Breast epithelium (tissue), 4 donors: ENCODE measurements around the gene RALGDS. TPM values are rescaled to one million over a fixed set of nuclear protein-coding genes. Genes with fewer than 3 reads are reported as not detected.
"Not testable (repeated sequence)": the region's sequence is repeated elsewhere in the genome, so short reads cannot be mapped to it uniquely, and the experiment has no call there.

Experiments used
- DNase-seq, 2 donors: peaks; one replicate each; pipeline ENCODE4 v3.0.0-alpha.2; 2019; ENCODE audit warnings: low spot score in 2 of 2
- H3K27ac ChIP-seq, 2 donors: fragments of 200-600 bp; sonication (generic) in 1 of 2; one replicate each; pipeline ENCODE4 v1.5.1; 2016 to 2019; ENCODE audit warnings: mild to moderate bottlenecking in 1 of 2
- H3K27me3 ChIP-seq, 2 donors: fragments of 200-600 bp; sonication (generic) in 1 of 2; one replicate each; pipeline versions ENCODE4 v1.5.1 to v1.6.0; 2017 to 2019; ENCODE audit warnings: control low read depth in 1 of 2, mild to moderate bottlenecking in 1 of 2
- H3K36me3 ChIP-seq: fragments of 200-600 bp; one replicate; pipeline ENCODE4 v1.5.1; 2019
- H3K4me1 ChIP-seq, 2 donors: fragments of 200-600 bp; sonication (generic); one replicate each; pipeline ENCODE4 v1.5.1; 2016 to 2019; ENCODE audit warnings: control low read depth in 1 of 2
- H3K4me3 ChIP-seq, 3 donors: fragments of 200-600 bp; sonication (generic); 1 replicate in 2 of 3; 2 replicates in 1 of 3; pipeline ENCODE4 v1.5.1; 2016 to 2019; ENCODE audit warnings: mild to moderate bottlenecking in 3 of 3, moderate library complexity in 2 of 3
- H3K9me3 ChIP-seq, 2 donors: fragments of 200-600 bp; sonication (generic) in 1 of 2; one replicate each; pipeline ENCODE4 v1.5.1; 2016 to 2019; ENCODE audit warnings: control low read depth in 1 of 2
- POLR2A ChIP-seq: fragments of 450-650 bp; IDR thresholded peaks from one replicate; pipeline ENCODE4 v1.6.1; 2016; ENCODE audit warnings: antibody characterized with exemption, mild to moderate bottlenecking, moderate library complexity
- POLR2AphosphoS5 ChIP-seq, 3 donors: sonication (generic); formaldehyde crosslinking; IDR thresholded peaks; one replicate each; pipeline ENCODE4 v1.6.1; 2017; ENCODE audit warnings: antibody characterized with exemption in 3 of 3
- intact Hi-C: fragments of 100-400 bp; cut with DNase I; formaldehyde crosslinking; loops from one replicate; pipeline ENCODE4 v1.15.1; 2023; ENCODE audit warnings: low total_unique reads
- total RNA-seq, 3 donors: library from RNA; depleted of rRNA; stranded (reverse); fragments of >200 nt; gene quantifications; one replicate each; pipeline ENCODE4 v1.1.0, GENCODE V29; 2016
- TF ChIP-seq, protein P1 (sequence below), 3 donors: fragments of 450-650 bp; IDR thresholded peaks; one replicate each; pipeline ENCODE4 v1.5.1; 2016 to 2017; ENCODE audit warnings: antibody characterized with exemption in 3 of 3, mild to moderate bottlenecking in 3 of 3, moderate library complexity in 3 of 3

Gene RALGDS
- total RNA-seq, 3 donors from 2014 or later: 52.0 to 94.1 (median 79.3) TPM

GRCh38 chr9:133063159-133063499, 57.9 kb downstream of the RALGDS start:
- Histone ChIP-seq H3K36me3 (no peaks in the 10 kb centered on the region), H3K27ac (no peak overlapping the region), H3K4me1 (no peaks in the 10 kb centered on the region), H3K27me3 (no peaks in the 10 kb centered on the region), H3K9me3 (no peaks in the 10 kb centered on the region), H3K4me3 (no peak overlapping the region)
- TF ChIP-seq, protein P1, sequence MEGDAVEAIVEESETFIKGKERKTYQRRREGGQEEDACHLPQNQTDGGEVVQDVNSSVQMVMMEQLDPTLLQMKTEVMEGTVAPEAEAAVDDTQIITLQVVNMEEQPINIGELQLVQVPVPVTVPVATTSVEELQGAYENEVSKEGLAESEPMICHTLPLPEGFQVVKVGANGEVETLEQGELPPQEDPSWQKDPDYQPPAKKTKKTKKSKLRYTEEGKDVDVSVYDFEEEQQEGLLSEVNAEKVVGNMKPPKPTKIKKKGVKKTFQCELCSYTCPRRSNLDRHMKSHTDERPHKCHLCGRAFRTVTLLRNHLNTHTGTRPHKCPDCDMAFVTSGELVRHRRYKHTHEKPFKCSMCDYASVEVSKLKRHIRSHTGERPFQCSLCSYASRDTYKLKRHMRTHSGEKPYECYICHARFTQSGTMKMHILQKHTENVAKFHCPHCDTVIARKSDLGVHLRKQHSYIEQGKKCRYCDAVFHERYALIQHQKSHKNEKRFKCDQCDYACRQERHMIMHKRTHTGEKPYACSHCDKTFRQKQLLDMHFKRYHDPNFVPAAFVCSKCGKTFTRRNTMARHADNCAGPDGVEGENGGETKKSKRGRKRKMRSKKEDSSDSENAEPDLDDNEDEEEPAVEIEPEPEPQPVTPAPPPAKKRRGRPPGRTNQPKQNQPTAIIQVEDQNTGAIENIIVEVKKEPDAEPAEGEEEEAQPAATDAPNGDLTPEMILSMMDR (IDR thresholded peaks at IDR 0.05): no peak
- TF ChIP-seq POLR2A (no peak), POLR2AphosphoS5 (IDR thresholded peaks at IDR 0.05) (no peak)
- no peak for DNase-seq
- intact Hi-C loops: no loop called here

DNA sequence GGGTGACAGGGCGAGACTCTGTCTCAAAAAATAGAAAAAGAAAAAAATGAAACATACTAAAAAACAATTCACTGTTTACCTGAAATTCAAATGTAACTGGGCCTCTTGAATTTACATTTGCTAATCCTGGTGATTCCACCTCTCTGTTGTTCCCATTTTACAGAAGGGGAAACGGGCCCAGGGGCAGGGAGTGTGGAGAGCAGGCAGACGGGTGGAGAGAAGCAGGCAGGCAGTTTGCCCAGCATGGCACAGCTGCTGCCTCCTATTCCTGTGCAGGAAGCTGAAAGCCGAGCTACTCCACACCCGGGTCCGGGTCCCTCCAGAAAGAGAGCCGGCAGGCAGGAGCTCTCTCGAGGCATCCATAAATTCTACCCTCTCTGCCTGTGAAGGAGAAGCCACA, 58.5 kb downstream of the RALGDS start:
- intact Hi-C loops, H3K27ac ChIP-seq, H3K27me3 ChIP-seq, H3K9me3 ChIP-seq, H3K4me1 ChIP-seq, H3K4me3 ChIP-seq, DNase-seq, H3K36me3 ChIP-seq: not testable (repeated sequence)

DNA sequence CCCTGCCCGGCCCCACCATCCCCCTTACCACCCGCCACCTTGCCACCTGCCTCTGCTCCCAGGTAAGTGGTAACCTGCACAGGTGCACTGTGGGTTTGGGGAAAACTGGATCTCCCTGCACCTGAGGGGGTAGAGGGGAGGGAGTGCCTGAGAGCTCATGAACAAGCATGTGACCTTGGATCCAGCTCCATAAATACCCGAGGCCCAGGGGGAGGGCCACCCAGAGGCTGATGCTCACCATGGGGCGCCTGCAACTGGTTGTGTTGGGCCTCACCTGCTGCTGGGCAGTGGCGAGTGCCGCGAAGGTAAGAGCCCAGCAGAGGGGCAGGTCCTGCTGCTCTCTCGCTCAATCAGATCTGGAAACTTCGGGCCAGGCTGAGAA, 59.3 kb downstream of the RALGDS start, which contains the start of gene CEL:
Gene CEL (plus strand): TSS at position 218 of the 382 bp plus-strand sequence. CDS start 22 bp downstream, at position 240.
- H3K4me3 ChIP-seq, H3K27me3 ChIP-seq, H3K4me1 ChIP-seq, DNase-seq, intact Hi-C loops, H3K9me3 ChIP-seq, H3K36me3 ChIP-seq: not testable (repeated sequence)
- H3K27ac ChIP-seq: peak within 1 kb of the TSS in 1 of 2 donors; percentile 33

DNA sequence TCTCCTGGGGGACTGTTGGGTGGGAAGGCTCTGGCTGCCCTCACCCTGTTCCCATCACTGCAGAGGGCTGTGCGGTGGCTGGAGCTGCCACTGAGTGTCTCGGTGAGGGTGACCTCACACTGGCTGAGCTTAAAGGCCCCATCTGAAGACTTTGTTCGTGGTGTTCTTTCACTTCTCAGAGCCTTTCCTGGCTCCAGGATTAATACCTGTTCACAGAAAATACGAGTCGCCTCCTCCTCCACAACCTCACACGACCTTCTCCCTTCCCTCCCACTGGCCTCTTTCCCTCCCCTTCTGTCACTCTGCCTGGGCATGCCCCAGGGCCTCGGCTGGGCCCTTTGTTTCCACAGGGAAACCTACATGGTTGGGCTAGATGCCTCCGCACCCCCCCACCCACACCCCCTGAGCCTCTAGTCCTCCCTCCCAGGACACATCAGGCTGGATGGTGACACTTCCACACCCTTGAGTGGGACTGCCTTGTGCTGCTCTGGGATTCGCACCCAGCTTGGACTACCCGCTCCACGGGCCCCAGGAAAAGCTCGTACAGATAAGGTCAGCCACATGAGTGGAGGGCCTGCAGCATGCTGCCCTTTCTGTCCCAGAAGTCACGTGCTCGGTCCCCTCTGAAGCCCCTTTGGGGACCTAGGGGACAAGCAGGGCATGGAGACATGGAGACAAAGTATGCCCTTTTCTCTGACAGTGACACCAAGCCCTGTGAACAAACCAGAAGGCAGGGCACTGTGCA, 59.8 kb downstream of the RALGDS start:
- H3K4me1 ChIP-seq, H3K4me3 ChIP-seq, DNase-seq, intact Hi-C loops, H3K36me3 ChIP-seq, H3K27me3 ChIP-seq, H3K9me3 ChIP-seq: not testable (repeated sequence)
- peak overlapping the region in 1 of 2 donors; percentile 33 for H3K27ac ChIP-seq

DNA sequence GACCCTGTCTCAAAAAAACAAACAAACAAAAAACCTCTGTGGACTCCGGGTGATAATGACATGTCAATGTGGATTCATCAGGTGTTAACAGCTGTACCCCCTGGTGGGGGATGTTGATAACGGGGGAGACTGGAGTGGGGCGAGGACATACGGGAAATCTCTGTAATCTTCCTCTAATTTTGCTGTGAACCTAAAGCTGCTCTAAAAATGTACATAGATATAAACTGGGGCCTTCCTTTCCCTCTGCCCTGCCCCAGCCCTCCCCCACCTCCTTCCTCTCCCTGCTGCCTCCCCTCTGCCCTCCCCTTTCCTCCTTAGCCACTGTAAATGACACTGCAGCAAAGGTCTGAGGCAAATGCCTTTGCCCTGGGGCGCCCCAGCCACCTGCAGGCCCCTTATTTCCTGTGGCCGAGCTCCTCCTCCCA, 60.6 kb downstream of the RALGDS start:
- Histone ChIP-seq H3K9me3 (no peaks in the 10 kb centered on the region), H3K4me1 (no peaks in the 10 kb centered on the region), H3K36me3 (no peaks in the 10 kb centered on the region), H3K27ac (no peak overlapping the region), H3K27me3 (no peaks in the 10 kb centered on the region), H3K4me3 (no peak overlapping the region)
- TF ChIP-seq POLR2A (no peak), POLR2AphosphoS5 (IDR thresholded peaks at IDR 0.05) (no peak)
- TF ChIP-seq, protein P1 (IDR thresholded peaks at IDR 0.05): no peak
- no peak for DNase-seq
- intact Hi-C loops: no loop called here

DNA sequence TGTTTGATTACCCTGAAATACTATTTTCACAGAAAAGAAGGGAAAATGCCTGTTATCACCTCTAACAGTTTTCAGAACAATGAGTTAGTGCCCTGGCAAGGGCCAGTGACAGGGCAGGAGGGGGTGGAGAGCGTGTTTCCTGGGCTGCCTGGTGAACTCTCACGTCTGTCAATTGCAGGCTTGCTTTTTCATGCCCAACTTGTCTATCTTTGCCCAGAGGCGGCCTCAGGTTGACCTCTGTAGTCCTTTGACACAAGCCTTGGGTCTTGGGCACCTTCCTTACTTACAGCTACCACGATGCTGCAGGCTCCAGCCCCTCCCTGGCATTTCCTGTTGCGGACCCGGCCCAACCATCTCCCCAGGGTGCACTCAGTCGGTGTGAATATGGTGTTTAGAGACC, 61.4 kb downstream of the RALGDS start:
- H3K9me3 ChIP-seq: no peaks in the 10 kb centered on the region
- H3K4me3 ChIP-seq: no peak overlapping the region
- TF ChIP-seq POLR2AphosphoS5 (IDR thresholded peaks at IDR 0.05): no peak
- TF ChIP-seq POLR2A: no peak
- TF ChIP-seq, protein P1 (IDR thresholded peaks at IDR 0.05): no peak
- H3K36me3 ChIP-seq: no peaks in the 10 kb centered on the region
- intact Hi-C loops: no loop called here
- H3K4me1 ChIP-seq: no peaks in the 10 kb centered on the region
- no peak for DNase-seq
- no peak overlapping the region for H3K27ac ChIP-seq
- no peaks in the 10 kb centered on the region for H3K27me3 ChIP-seq
